Raji (cell line): ENCODE measurements around the gene LCORL.

Source experiments
- POLR2A ChIP-seq: IDR thresholded peaks from 2 replicates; pipeline ENCODE4 v1.6.1; 2011; ENCODE audit warnings: low read depth, low read length, control low read depth; ENCODE audit not compliant: insufficient read depth

LCORL gene

DNA sequence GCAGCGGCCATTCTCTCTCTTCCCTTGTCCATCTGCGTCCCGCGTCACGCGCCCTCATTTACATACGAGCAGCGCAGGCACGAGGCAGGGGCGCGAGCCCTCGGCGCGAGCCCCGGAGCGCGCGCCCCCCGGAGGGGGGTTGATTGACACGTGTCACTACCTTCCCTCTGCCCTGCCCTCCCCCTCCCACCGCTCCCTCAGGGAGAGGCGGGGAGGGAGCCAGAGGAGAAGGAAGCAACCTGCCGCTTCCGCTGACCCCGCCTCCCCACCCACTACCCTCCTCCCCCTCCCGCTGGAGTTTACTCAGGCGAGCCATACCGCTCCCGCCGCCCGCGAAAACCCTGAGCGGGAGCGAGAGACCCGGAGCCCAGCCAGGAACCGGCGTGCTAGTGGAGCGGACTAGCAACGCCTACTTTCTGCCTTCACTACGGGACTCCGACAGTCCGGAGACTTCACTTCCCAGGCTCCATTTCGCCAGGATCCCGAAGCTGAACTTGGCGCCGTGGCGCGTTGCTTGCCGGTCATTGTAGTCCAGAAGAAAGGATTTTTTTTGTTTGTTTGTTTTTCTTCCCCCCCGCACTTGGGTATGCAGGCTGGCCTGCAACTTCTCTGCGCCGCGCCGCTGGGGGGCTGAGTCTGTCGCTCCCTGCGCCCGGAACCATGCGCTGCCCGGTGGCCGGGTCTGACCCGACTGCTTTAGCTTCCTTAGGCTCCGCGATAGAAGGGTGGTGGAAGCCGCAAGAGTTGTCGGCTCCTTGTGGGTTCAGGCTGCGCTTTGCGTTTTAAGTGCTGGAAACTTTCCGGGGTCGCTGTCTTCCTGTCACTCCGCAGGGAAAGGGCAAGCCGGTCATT, at the start of gene LCORL:
TSS of gene LCORL (minus strand) at position 36 of the 852 bp plus-strand sequence. CDS start at position 32, 4 bp downstream.
- TF ChIP-seq POLR2A, result peak; percentile 48

DNA sequence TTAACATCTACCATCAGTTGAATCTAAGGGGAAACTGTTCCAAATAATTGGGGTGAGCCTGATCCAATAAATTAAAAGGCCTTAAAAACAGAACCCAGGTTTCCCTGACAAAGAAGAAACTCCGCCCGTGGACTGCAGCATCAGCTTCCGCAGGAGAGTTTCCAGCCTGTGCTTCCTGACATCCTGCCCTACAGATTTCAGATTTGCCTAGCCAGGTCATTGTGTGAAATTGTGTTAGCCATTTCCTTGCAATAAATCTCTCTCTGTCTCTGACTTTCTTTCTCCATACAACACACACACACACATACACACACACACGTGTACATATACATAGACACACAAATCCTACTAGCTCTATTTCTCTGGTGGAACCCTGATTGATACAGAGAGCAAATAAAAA, 48.3 kb upstream of the LCORL start:
- no peak for TF ChIP-seq POLR2A

DNA sequence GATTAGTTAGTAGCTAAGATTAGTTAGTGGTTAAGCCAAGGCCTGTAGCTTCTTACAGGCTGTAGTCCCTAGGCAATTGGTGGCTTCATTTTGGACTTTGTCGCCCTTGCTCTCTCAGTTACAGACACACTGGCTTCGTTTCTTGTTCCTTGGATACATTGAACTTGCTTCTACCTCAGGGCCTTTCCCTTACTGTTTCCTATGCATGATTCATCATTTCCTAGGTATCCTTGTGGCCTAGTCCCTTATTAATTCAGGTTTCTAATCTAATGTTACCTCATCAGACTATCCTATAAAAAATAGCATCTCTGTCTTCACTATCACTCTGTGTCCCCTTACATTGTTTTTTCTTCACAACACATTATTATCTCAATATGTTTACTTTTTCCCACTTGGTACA, 45.5 kb upstream of the LCORL start:
- no peak for TF ChIP-seq POLR2A

DNA sequence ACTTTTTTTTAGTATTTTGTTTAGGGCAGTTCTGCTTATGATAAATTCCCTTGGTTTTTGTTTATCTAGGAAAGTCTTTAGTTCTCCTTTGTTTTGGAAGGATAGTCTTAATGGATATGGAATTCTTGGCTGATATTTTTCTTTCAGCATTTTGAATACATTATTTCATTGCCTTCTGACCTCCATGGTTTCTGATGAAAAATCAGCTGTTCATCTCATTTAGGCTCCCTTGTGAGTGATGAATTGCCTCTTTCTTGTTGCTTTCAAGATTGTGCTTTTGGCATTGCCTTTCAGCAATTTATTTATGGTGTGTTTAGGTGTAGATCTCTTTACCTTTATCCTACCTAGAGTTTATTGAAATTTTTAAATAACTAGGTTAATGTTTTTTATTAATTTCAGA, 41.5 kb upstream of the LCORL start:
- no peak for TF ChIP-seq POLR2A

DNA sequence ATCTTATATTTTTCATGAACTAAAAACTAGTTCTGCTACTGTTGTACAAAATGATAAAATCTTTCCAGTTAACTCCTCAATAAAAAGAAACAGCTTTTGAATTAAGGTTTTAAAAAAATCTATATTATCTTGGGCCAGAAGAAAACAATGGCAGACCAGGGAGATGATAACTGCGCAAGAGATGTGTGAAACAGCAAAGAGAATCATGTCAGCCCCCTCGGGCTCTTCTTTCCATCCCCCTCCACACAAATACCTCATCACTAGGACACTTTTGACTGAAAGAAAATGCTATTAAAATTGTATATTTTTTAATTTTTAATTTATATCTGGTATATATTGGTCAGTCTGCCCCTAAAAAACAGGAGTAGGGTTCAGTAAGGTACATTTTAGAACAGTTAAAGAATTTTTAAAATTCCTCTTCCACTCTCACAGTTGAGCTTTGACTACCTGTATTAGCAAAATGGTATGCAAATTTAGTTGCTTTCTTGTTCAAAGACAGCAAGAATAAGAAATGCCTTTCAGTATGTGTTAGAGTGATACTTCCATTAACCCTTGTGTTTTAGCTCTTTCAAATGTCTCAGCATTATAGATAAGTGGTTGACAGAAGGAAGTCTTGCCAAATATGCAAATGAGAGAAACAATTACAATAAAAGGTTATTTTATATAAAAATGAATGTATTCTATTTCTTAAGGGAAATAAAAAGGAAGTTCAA, 36.4 kb upstream of the LCORL start:
- no peak for TF ChIP-seq POLR2A

DNA sequence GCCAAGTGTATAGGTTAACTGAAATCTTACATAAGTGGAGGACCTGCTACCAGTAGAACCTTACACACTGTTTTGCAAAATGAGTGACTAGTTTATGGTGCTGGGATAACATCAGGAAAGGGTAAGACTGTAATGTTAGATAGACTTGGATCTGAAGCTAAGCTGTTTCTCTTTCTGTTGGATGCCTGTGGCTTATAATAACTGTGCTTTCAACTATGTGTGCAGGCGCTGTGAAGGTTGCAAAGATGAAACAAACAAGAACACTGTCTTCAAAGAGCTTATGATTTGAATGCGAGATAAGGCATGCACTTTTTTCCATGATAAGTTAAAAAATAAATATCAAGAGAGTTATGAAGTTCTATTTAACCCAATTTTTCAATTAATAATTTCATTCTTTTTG, 34.5 kb upstream of the LCORL start:
- no peak for TF ChIP-seq POLR2A

DNA sequence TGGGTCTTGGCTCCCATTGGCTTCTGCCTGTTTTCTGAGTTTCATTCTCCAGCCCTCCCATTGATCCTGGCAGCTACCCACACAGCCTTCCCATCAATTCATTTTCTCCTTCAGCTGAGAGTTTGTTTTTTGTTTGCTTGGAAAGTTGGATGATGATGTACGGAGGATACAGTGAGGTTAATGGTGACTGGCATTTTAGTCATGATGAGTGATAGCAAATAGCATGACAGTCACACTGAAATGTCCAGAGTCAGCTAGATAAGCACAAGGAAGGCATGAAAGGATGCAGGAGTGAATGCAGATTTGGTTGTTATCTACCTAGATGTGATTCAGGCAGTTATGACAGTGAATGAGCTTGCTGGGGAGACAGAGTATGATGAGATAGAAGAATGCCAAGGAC, 30.6 kb upstream of the LCORL start:
- TF ChIP-seq POLR2A, result no peak

DNA sequence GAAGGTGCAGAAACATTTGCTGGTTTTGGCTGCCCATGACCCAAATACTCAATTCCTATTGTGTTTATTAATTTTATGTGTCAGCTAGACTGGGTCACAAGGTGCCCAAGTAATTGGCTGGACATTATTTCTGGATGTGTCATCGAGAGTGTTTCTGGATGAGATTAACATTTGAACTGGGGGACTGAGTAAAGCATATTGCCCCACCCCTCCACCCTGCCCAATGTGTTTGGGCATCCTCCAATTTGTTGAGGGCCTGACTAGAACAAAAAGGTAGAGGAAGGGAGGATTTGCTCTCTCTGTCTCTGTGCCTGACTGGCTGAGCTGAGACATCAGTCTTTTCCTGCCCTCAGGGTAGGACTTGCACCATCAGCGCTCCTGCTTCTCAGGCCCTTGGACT, 29.7 kb upstream of the LCORL start:
- no peak for TF ChIP-seq POLR2A

DNA sequence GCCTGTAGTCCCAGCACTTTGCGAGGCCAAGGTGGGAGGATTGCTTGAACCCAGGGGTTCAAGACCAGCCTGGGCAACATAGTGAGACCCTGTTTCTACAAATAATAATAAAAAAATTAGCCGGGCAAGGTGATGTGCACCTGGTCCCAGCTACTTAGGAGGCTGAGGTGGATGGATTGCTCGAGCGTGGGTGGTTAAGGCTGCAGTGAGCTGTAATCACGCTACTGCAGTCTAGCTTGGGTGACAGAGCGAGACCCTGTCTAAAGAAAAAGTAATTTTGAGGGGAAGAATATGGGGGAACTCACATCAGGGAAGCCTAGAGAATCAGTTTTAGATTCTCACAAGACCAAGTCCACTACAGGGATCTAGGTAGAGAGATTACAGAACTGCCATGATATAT, 28.9 kb upstream of the LCORL start:
- TF ChIP-seq POLR2A, result no peak

DNA sequence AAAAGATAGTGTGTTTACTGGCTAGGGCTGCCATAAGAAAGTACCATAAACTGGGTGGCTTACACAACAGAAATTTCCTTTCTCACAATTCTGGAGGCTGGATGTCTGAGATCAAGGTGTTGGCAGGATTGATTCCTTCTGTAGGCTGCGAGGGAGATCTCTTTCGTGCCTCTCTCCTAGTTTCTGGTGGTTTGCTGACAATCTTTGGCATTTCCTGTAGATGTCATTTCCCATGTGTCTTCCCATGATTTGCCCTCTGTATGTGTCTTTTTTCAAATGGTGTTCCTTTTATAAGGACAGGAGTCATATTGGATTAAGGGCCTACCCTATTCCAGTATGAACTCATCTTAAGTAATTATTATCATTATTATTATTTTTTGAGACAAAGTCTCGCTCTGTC, 27.9 kb upstream of the LCORL start:
- TF ChIP-seq POLR2A, result no peak

DNA sequence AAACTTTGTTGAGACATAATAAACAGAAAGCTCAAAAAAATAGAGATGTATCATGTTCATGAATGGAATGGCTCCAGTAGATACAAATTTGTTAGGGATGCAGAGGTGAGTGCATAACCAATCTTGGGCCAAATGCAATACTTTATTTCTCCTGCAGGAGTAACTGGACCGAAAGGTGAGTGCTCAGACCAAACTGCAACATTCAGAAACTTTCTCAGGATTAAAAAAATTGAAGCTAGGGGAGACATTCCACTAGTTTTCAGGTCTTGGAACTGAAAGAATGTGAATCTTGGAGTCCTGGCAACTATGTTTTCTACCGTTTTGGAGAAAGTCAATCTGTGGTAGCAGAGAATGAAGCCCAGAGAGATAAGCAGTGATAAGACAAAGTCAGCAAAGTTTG, 21.2 kb upstream of the LCORL start:
- no peak for TF ChIP-seq POLR2A

DNA sequence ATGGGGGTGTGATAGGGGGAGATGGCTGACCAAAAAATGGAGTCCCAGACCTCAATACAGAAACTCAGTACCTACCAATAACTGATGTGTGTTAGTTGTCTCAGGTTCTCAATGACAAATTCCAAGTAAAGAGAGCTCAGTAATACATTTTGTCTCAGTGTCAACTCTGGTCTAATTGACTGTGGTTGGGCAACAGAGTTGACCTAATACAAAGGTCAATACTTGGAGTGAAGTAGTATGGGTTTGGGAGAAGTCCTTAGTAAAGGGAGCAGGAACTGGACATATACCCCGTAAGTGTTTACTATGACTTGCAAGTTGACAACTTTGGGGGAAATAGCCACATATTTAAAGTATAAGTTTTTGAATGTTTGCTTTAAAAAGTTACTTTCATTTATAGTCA, 20.5 kb upstream of the LCORL start:
- no peak for TF ChIP-seq POLR2A

DNA sequence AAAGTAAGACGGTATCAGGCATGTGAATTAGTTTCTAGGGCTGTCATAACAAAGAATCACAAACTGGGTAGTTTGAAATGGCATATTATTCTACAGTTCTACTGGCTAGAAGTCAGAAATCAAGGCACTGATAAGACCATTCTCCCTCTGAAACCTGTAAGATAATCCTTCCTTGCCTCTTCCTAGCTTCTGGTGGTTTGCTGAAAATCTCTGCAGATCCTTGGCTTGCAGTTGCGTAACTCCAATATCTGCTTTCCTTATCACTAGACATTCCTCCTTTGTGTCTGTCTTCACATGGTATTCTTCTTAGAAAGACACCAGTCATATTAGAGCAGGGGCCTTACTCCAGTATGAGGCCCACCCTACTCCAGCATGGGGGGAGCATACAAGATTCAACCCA, 19.6 kb upstream of the LCORL start:
- TF ChIP-seq POLR2A, result no peak

DNA sequence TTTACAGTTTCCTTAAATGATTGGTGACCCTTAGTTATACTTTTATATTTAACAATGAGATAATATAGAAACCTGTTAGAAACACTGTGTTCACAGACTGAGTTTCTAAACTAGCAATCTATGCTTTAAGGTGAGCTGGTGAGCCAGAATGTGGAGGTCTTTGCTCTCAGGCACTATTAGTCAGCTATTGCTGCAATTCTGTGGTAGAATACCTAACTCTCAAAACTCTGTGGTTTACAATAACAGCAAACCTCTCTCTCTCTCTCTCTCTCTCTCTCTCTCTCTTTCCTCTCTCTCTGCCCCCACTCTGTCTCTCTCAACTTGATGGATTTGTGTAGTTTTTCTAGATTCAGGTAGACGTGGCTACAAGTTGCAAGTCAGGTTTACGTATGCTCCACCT, 17.6 kb upstream of the LCORL start:
- no peak for TF ChIP-seq POLR2A

DNA sequence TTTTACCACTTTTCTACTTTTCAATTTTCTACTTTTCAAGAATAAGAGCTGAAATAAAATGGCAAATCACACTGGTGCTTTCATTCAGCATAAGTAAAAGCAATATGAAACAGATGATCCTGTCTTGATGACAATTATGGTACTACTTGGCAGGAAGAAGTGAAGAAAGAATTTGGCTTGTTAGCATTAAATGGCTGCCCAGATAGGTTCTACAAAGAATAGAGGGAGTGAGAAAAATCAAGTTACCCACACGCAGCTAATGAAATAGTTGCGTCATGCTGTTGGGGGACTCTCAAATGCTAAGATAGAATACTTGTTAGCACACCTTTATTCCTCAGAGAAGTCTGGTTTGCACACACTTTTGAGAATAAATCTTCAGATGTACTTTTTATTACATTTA, 12.5 kb upstream of the LCORL start:
- no peak for TF ChIP-seq POLR2A
